NB4 (cell line): Measurements from ENCODE around the gene REXO1.

Source experiments
- DNase-seq: peaks from one replicate; pipeline ENCODE4 v3.0.0; 2010; ENCODE audit warnings: low read depth
- H3K4me3 ChIP-seq: one replicate; pipeline ENCODE4 v1.5.1; 2011; ENCODE audit warnings: mild to moderate bottlenecking, low read depth, low read length, moderate library complexity
- MYC ChIP-seq: IDR thresholded peaks from 2 replicates; pipeline ENCODE4 v1.6.1; 2011; ENCODE audit warnings: low read depth, low read length
- POLR2A ChIP-seq: IDR thresholded peaks from 2 replicates; pipeline ENCODE4 v1.6.1; 2011; ENCODE audit warnings: mild to moderate bottlenecking; ENCODE audit not compliant: insufficient read length; ENCODE audit errors: extremely low read depth
- TF ChIP-seq, protein P1 (sequence below): IDR thresholded peaks from 2 replicates; pipeline ENCODE4 v1.6.1; 2011; ENCODE audit warnings: low read depth, low read length
- TF ChIP-seq, protein P2 (sequence below): IDR thresholded peaks from one replicate; pipeline ENCODE4 v1.5.1; 2012; ENCODE audit warnings: low read depth, low read length

Gene REXO1

DNA sequence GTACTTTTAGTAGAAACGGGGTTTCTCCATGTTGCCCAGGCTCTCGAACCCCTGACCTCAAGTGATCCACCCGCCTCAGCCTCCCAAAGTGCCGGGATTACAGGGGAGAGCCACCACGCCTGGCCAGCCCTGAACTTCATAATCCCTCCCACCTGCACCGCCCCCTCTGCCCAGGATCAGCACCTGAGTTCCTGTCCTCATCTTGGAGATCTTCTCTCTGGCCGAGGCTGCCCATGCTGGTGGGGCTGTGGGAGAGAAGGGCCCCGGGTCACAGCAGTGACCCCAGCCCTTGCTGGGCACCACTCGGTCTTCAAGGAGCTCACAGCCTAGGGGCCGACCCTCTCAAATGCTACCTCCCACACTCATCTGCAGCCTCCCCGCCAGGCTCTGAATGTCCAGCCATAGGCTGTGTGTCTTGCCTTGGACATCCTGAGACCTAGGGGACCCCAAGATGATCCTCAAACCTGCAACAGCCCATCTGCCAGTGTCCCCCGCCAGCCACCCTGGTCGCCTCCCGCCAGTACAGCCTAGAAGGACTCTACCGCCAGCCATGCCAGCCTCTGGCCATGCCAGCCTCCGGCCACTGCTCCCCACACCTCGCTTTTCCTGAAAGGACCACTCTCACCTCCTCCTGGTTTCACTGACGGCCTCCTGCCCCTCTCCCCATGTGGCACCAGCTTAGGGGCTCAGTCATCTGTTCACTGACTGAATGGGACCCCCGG is 37.7 kb downstream of the REXO1 start:
- TF ChIP-seq POLR2A (no peak), MYC (no peak)
- TF ChIP-seq, protein P1, sequence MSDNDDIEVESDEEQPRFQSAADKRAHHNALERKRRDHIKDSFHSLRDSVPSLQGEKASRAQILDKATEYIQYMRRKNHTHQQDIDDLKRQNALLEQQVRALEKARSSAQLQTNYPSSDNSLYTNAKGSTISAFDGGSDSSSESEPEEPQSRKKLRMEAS, result no peak
- TF ChIP-seq, protein P2, sequence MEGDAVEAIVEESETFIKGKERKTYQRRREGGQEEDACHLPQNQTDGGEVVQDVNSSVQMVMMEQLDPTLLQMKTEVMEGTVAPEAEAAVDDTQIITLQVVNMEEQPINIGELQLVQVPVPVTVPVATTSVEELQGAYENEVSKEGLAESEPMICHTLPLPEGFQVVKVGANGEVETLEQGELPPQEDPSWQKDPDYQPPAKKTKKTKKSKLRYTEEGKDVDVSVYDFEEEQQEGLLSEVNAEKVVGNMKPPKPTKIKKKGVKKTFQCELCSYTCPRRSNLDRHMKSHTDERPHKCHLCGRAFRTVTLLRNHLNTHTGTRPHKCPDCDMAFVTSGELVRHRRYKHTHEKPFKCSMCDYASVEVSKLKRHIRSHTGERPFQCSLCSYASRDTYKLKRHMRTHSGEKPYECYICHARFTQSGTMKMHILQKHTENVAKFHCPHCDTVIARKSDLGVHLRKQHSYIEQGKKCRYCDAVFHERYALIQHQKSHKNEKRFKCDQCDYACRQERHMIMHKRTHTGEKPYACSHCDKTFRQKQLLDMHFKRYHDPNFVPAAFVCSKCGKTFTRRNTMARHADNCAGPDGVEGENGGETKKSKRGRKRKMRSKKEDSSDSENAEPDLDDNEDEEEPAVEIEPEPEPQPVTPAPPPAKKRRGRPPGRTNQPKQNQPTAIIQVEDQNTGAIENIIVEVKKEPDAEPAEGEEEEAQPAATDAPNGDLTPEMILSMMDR, result no peak
- H3K4me3 ChIP-seq, result no peak overlapping the region
- DNase-seq, result no peak

DNA sequence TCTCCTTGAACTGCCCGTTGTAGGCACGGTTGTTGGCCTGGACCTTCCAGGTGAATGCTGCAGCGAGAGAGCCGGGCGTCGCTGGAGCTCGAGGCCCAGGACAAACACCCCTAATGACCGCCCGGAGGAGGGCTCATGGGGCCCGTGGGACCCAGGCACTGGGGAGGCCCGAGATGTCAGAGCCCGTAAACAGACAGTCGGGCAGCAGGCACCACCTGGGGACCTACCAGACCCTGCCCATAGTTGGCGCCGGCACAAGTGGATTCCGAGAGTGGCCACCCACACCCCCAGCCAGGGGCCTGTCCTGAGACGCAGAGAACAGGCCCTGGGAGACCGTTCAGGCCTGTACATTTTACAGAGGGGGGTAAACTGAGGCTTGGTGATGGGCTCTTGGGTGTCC is 38.6 kb downstream of the REXO1 start:
- TF ChIP-seq, protein P1, result no peak
- no peak for TF ChIP-seq MYC
- TF ChIP-seq, protein P2, result no peak
- DNase-seq, result no peak
- H3K4me3 ChIP-seq, result no peak overlapping the region

DNA sequence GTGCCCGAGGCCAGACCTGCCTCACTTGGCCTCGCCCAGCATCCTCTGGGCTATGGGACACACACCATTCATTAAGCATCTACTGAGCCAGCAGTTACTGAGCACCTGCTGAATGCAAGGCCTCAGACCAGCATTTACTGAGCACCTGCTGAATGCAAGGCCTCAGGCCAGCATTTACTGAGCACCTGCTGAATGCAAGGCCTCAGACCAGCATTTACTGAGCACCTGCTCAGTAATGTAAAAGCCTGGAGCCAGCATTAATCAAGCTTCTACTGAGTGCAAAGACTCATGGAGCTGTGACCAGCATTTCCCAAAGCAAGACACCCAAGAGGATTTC is 39.9 kb downstream of the REXO1 start:
- TF ChIP-seq, protein P1, result no peak
- TF ChIP-seq POLR2A (no peak), MYC (no peak)
- TF ChIP-seq, protein P2, result no peak
- no peak for DNase-seq
- no peak overlapping the region for H3K4me3 ChIP-seq

DNA sequence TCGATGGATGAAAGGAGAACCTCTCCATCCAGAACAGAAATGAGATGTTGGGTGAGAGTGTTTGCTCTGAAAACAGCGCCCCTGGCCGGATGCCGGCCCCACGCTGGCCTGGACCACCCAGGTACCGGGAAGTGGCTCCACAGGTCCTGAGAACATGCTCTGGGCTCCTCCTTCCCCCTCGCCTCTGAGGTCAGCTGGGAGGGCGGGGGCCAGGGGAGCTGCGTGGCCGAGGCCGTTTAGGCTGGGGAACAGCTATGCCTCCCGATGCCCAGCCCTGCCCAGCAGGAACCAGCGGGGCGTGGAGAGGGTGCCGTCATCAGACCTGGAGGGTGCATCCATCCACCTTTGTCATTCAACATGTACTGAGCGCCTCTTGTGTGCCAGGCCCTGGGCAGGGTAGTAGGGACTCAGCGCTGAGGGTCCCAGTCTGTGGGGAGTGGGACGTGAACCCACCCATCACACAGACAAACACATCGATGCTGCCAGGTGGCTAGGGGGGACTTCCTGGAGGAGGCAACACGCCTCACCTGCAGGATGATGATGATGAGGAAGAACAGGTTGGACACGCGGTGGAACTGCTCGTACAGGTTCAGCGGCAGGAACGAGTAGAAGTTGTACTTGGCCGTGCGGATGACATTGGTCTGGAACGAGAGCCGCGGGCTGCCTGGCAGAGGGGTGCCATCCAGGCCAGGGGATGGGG is 40.4 kb downstream of the REXO1 start:
- TF ChIP-seq MYC (no peak), POLR2A (no peak)
- TF ChIP-seq, protein P1, result no peak
- TF ChIP-seq, protein P2, result no peak
- no peak overlapping the region for H3K4me3 ChIP-seq
- DNase-seq, result no peak

DNA sequence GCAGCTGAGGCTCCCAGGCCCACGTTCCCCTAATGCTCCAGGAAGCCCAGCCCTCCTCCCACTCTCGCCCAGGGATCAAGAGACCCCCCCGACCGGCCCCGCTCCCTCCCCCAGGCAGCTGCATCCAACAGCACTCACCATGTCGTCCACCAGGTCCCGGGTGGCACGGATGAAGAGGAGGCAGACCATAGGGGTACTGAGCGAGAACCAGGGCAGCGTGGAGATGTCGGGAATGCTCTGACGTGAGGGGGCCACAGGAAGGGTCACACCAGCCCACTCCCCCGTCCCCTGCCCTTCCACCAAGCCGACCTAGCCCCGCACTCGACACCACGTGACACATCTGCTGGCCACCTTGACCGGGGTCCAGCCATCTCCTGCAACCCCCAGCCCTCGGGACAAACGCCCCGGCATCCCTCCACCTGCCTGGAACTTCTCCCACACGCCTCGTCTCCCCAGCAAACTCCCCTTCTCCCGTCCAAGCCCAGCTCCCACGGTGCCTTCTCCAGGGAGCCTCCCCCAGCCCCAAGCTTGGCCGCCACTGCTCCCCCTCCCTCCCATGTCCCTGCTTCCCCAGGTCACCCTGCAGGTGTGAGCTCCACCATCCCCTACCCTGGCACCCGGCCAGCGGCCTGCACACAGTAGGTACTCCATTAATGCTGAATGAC is 41.1 kb downstream of the REXO1 start:
- TF ChIP-seq, protein P2, result no peak
- TF ChIP-seq POLR2A, result no peak
- TF ChIP-seq, protein P1, result no peak
- TF ChIP-seq MYC, result no peak
- no peak for DNase-seq
- H3K4me3 ChIP-seq, result no peak overlapping the region
